T47D (cell line): ENCODE data around the gene EXT2.
A peak's percentile ranks its signal among the peaks of the same experiment; 100 is the strongest.

ENCODE experiments used
- DNase-seq, 2 experiments: peaks; one replicate each; pipeline versions ENCODE4 v3.0.0 to v3.0.0-alpha.2; 2011 to 2012; ENCODE audit warnings: low read depth in 1 of 2, low spot score in 1 of 2
- JUND ChIP-seq: IDR thresholded peaks from 2 replicates; pipeline ENCODE4 v1.6.1; 2012; ENCODE audit warnings: low read depth
- in situ Hi-C: cut with HindIII; loops from 2 replicates; pipeline ENCODE4 v1.10.0; 2016; ENCODE audit warnings: low sequenced_read_pairs, low pct_unique_long_range_greater_than_20kb

The EXT2 gene

DNA sequence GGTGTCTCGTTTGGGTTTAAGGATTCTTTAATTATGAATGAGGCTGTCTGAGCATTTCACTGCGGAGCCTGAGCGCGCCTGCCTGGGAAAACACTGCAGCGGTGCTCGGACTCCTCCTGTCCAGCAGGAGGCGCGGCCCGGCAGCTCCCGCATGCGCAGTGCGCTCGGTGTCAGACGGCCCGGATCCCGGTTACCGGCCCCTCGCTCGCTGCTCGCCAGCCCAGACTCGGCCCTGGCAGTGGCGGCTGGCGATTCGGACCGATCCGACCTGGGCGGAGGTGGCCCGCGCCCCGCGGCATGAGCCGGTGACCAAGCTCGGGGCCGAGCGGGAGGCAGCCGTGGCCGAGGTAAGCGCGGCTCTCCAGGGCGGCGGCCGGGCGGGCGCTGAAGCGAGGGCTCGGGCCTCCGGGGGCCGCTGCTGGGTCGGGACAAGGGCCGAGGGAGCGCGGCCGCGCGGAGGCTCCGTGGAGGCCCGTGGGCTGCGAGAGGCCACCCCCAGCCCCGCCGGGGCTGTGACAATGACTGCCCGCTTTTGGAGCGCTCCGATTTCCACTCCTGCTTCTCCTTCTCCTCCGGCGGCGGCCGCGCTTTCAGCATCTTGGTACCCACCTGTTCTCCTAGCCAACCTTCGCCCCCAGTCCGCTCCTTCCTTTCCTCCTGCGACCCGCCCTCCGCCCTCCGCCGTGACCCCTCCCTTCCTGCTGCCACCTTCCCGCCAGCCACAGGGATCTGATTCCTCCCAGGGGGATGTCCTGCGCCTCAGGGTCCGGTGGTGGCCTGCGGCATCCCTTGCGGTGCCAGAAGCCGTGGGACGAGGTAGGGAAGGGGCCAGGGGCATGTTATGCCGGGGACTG, at the start of gene EXT2:
Gene EXT2, plus strand, starts transcription at position 173 of the 854 bp plus-strand sequence. CDS start 12,035 bp downstream, outside the sequence.
- DNase-seq = peak; percentile 91 to 93
- in situ Hi-C loops = no loop called here
- TF ChIP-seq JUND = no peak

DNA sequence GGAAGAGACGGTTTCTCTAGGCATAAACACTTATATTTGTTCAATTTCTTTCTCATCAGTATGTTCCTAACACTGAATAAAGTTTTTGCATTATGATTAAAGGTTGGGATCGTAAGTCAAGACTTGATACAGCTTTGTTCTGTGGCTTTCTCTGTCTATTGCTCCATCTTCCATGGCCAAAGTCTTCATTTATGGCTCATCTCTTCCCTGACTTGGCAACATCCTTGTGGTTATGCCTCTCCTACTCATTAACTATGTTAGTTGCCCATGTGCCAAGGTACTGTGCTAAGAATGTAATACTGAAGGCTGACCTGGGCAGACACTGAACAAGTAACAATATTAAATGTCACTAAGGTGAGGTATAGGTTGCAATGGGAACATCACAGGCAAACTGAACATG, 49.3 kb upstream of the EXT2 start:
- no peak for DNase-seq
- in situ Hi-C loops = no loop called here
- no peak for TF ChIP-seq JUND

DNA sequence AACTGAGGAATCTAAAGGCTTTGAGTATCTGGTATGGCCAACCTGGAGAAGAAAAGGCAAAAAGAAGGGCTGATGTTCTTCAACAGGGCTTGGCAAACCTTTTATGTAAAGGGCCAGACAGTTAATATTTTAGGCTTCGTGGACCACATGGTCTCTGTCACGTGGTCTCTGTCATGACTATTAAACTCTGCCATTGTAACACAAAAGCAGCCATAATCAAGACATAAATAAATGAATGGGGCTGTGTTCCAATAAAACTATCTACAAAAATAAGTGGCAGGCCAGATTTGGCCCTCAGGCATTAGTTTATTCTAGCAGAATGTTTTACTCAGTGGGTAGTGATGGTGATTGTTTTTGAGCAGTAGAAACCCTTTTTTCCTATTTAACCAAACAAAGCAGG, 48.2 kb upstream of the EXT2 start:
- DNase-seq = no peak
- TF ChIP-seq JUND = no peak
- in situ Hi-C loops = no loop called here

DNA sequence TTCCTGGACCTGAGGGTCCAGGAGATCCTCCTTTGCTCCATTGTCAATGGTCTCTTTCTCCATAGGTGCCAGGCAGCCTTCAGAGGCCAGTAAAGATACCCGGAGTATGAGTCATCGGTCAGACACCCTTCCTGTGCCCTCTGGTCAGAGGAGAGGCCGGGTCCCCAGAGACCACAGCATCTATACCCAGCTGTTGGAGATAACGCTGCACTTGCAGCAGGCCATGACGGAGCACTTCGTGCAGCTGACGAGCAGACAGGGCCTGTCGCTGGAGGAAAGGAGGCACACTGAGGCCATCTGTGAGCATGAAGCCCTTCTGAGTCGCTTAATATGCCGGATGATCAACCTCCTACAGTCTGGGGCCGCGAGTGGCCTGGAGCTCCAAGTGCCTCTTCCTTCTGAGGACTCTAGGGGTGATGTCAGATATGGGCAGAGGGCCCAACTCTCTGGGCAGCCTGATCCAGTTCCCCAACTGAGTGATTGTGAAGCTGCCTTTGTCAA, 47.5 kb upstream of the EXT2 start, which contains the start of gene ACCSL:
Gene ACCSL, plus strand, starts transcription at position 51 of the 501 bp plus-strand sequence. Its CDS starts 56 bp downstream, at position 107.
- in situ Hi-C loops = no loop called here
- DNase-seq = no peak

DNA sequence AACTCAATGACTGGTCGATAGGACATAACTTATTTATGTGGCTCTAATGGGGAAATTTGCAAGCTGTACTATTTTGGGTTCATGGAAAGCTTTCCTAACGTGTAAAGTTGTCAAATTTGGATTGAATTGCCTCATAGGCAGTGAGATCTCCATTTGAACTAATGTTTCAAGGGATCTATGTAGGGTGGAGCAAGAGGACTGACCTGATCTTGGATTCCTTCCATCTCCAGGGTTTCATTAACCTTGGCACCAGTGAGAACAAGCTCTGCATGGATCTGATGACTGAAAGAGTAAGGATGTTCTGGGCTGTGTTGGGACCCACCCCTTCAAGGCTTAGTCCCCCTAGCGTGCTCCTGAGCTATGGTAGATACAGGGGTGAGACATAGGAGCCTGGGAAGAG, 45.6 kb upstream of the EXT2 start:
- DNase-seq = no peak
- no peak for TF ChIP-seq JUND
- in situ Hi-C loops = no loop called here

More for the DNA sequence above, 47.5 kb upstream of the EXT2 start, which contains the start of gene ACCSL:
- no peak for TF ChIP-seq JUND

DNA sequence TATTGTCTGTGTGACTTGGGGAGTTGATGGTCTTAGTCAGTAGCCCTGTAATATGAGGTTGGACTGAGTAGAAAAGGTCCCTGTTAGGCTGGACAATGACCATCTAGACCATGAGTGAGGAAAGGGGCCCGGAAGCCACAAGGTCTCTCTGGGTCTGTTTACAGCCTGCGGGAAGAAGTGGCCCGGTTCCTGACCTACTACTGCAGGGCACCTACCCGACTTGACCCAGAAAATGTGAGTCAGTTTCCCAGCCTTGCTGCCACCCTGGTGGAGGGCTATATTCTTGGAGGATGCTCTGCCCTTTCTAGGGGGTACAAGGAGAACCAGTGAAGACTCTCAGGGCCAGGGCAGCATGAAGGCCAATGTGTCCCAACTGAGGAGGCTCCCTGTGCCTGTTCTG, 44.3 kb upstream of the EXT2 start:
- in situ Hi-C loops = no loop called here

DNA sequence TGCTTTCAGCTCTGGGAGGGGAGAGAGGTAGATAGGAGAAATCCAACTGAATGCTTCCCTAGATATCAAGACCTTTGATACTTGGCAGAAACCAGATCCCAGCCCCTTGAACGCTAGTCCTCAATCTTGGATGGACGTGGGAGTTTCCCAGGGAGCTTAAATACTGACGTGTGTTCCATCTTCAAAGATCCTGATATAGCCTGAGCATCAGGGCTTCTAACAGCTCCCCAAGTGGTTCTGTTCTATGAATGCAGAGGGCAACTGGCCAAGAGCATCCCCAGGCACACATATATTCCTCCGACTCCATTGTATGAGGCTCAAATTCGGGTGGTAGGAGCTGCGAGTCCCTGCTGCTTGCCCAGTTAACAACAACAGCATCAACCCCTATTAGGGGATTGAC, 38.1 kb upstream of the EXT2 start:
- no peak for DNase-seq
- no peak for TF ChIP-seq JUND
- in situ Hi-C loops = no loop called here

More for the DNA sequence above, 44.3 kb upstream of the EXT2 start:
- DNase-seq = no peak
- no peak for TF ChIP-seq JUND

DNA sequence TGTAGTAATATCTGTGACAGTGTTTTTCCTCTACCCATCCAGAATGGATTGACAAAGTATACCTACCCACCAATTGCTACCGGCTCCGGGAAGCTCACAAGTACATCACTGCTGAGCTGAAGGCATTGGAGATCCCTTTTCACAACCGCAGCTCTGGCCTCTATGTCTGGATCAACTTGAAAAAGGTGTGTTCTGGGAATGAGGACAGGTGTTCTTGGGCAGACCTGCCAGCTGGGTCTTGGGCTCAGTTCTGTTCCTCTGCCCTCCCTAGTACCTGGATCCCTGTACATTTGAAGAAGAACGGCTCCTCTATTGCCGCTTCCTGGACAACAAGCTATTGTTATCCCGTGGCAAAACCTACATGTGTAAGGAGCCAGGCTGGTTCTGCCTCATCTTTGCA, 37.2 kb upstream of the EXT2 start:
- TF ChIP-seq JUND = no peak
- in situ Hi-C loops = no loop called here
- DNase-seq = no peak

DNA sequence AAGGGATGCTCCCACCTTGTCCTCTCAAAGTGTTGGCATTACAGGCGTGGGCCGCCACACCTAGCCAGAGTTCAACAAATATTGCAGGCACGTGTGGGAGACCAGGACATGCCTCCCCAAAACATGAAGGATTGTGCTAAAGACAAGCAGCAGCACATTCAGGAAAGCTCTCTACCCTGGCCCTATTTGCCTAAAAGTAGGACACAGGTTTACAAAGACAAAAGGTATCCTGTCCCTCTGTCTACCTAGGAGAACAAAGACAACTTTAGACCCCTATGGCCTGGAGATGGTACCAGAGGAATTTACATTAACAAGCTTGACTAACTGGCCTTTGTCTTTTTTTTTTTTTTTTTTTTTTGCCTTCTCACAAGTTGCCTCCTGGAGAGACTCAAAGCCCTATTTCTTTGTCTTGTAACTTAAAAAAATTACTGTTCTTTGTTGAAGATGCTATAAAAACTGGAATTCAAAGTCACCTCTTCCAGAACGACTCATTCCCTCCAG, 30.3 kb upstream of the EXT2 start:
- TF ChIP-seq JUND = no peak
- in situ Hi-C loops = no loop called here
- DNase-seq = no peak

DNA sequence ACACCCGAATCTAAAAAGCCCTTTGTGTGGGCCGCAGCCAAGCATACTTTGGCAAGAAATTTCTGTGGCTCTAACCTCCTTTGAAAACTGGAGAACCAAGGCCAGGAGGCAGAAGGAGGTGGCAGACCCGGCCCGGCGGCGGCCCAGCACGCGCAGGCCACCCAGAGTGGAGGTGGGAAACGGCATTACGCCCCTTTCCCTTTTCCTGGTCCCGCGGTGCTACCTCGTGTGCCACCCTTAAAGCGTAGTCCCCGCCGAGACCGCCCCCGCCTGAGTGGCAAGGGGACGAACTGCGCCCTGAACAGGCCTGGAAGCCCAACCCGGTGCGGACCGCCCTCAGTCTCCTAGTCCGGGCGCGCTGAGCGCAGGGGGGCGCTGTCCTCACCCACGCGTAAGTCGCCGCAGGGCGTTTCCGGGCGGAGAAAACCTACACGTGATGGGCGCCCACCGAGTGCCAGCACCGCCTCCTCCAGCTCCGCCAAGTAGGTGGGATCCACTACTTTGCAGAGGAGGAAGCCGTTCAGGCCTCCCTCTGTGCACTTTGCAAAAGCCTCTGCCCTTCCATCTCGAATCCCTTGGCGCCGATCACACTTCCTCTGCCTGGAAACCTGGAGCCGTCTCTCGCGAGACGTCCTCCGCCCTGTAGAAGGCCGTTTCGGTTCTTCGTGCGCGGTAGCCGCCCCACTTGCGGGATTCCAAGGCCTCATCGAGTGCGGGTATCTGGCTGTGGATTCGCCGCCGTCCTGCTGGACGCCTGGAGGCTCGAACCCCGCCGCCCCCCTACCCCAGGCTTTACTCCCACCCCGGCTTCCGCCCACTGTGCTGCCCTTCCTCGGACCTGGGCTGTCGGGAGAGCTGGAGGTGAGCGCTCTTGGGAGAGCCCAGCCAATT, 29.4 kb upstream of the EXT2 start, which contains the start of gene ACCS:
Gene ACCS, plus strand, starts transcription at position 430 of the 891 bp plus-strand sequence. CDS start 1,358 bp downstream, outside the sequence.
- TF ChIP-seq JUND = no peak
- peak; percentile 93 to 94 for DNase-seq

DNA sequence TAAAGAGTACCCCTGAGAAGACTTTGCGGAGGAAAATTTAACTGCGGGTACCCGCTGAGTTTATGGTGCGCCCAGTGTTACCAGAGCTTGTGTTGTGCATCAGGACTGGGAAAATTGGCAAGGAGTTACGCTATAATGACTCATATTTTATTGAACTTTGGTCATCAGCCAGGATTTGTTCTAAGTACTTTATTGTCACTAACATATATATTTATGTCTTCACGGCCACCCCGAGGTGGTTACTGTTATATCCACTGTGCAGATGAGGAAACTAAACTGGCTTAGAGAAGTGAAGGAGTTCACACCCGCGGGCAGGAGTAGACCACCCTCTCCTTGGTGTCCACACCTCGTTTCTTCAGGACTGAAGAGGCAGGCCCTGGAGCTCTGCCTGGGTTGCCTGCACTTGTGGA, 28.7 kb upstream of the EXT2 start:
- no peak for TF ChIP-seq JUND
- DNase-seq = peak in 1 of 2 experiments; percentile 54
- in situ Hi-C loops = no loop called here

More for the DNA sequence above, 29.4 kb upstream of the EXT2 start, which contains the start of gene ACCS:
- in situ Hi-C loops = no loop called here

DNA sequence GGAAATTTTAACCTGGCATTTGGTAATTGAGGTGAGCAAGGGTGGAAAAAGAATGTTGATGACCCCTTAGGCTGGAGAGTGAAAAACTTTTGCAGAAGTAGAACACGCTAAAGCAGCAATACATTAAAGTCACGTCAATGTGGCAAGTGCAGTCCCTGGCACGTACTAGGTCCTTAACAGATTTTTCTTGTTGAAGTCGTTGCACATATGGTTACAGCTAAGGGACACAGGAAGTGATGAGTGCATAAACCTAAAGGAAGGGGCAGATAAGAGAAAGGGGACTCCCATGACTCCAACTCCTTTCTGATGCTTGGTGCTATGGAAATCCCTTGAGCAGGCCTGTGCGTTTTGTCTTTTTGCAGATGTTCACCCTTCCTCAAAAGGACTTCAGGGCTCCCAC, 28.2 kb upstream of the EXT2 start:
- in situ Hi-C loops = no loop called here
- DNase-seq = no peak
- TF ChIP-seq JUND = no peak
